Myometrial cell (primary cell): ENCODE results near the gene PCLAF. TPM values are rescaled to one million over a fixed set of nuclear protein-coding genes. Genes with fewer than 3 reads are reported as not detected.

ENCODE experiments used
- total RNA-seq: library from RNA; depleted of rRNA; stranded (reverse); fragments of >200 nt; gene quantifications from 2 replicates; pipeline ENCODE4 v1.2.3, GENCODE V29; 2015

PCLAF gene
- 62.9 and 71.2 TPM in 2 replicates for total RNA-seq

GRCh38 chr15:64381000-64381751 is at the start of gene PCLAF:
PCLAF (minus strand) TSS chr15:64381441; CDS start chr15:64381371, 70 bp downstream.

GRCh38 chr15:64387562-64388168 is 6.4 kb upstream of the PCLAF start, which contains the start of gene TRIP4:
TRIP4 (plus strand) TSS chr15:64387836; CDS start chr15:64387864, 28 bp downstream.

GRCh38 chr15:64355944-64356709 is 25.1 kb downstream of the PCLAF start, which contains the start of gene CSNK1G1:
CSNK1G1 (minus strand) TSS chr15:64356173; CDS start chr15:64300499, 55,674 bp downstream.

Other genes starting within 250 kb of the PCLAF start
- gene SNX22, start 229.7 kb downstream of the PCLAF start, total RNA-seq, result 0.18 TPM in 1 of 2 replicates, not detected in the other
- gene PPIB, start 218.4 kb downstream of the PCLAF start, total RNA-seq, result 1,028 and 1,120 TPM in 2 replicates
- 8.6 and 13.5 TPM in 2 replicates for gene CSNK1G1, start 25.3 kb downstream of the PCLAF start, total RNA-seq
- 5.8 and 8.9 TPM in 2 replicates for gene TRIP4, start 6.4 kb upstream of the PCLAF start, total RNA-seq
- gene ZNF609, start 79.1 kb upstream of the PCLAF start, total RNA-seq, result 10.1 and 11.5 TPM in 2 replicates